Neural cell (in vitro differentiated cells): Measurements from ENCODE around the gene SLC5A11. TPM values are rescaled to one million over a fixed set of nuclear protein-coding genes. Genes with fewer than 3 reads are reported as not detected.

Experiments
- H2AFZ ChIP-seq: fragments of 200-600, 300-800 bp; sonication (generic), shearing (Covaris generic); 2 replicates; pipeline ENCODE4 v1.6.0; 2014; ENCODE audit warnings: low read depth, mild to moderate bottlenecking, antibody characterized with exemption, low read length, moderate library complexity
- H3F3A ChIP-seq: fragments of 200-600 bp; shearing (Covaris generic); 2 replicates; pipeline ENCODE4 v1.6.1; 2016; ENCODE audit warnings: mild to moderate bottlenecking, moderate library complexity, mixed read lengths, antibody characterized with exemption, low read length; ENCODE audit not compliant: insufficient read depth, poor library complexity, severe bottlenecking
- H3K27ac ChIP-seq: fragments of 200-600, 300-800 bp; sonication (generic), shearing (Covaris generic); 2 replicates; pipeline ENCODE4 v1.5.1; 2014; ENCODE audit warnings: mild to moderate bottlenecking, low read length, moderate library complexity
- H3K27me3 ChIP-seq: fragments of 300-800, 200-600 bp; sonication (generic), shearing (Covaris generic); 2 replicates; pipeline ENCODE4 v1.6.0; 2014; ENCODE audit warnings: mild to moderate bottlenecking, low read depth, low read length, moderate library complexity; ENCODE audit not compliant: insufficient read depth
- H3K36me3 ChIP-seq: fragments of 300-800, 200-600 bp; sonication (generic), shearing (Covaris generic); 2 replicates; pipeline ENCODE4 v1.5.1; 2014; ENCODE audit warnings: mild to moderate bottlenecking, antibody characterized with exemption, low read length, moderate library complexity; ENCODE audit not compliant: insufficient read depth
- H3K4me2 ChIP-seq: fragments of 300-800, 200-600 bp; sonication (generic), shearing (Covaris generic); 2 replicates; pipeline ENCODE4 v1.6.0; 2014; ENCODE audit warnings: mild to moderate bottlenecking, low read length
- H3K4me3 ChIP-seq: fragments of 300-800, 200-600 bp; sonication (generic), shearing (Covaris generic); 2 replicates; pipeline ENCODE4 v1.5.1; 2014; ENCODE audit warnings: mild to moderate bottlenecking, low read length, moderate library complexity
- H3K79me2 ChIP-seq: fragments of 200-600 bp; shearing (Covaris generic); replicated peaks from 2 replicates; pipeline ENCODE4 v1.6.0; 2014; ENCODE audit warnings: mild to moderate bottlenecking, low read length, moderate library complexity; ENCODE audit not compliant: insufficient read depth
- H3K9ac ChIP-seq: fragments of 300-800, 200-600 bp; sonication (generic), shearing (Covaris generic); 2 replicates; pipeline ENCODE4 v1.6.1; 2016; ENCODE audit warnings: mild to moderate bottlenecking, low read length, mixed read lengths
- H3K9me2 ChIP-seq: fragments of 200-600 bp; shearing (Covaris generic); 2 replicates; pipeline ENCODE4 v1.6.1; 2016; ENCODE audit warnings: mild to moderate bottlenecking, low read length, mixed read lengths; ENCODE audit not compliant: insufficient read depth
- H3K9me3 ChIP-seq: fragments of 200-600, 300-800 bp; sonication (generic), shearing (Covaris generic); 2 replicates; pipeline ENCODE4 v1.6.1; 2016; ENCODE audit warnings: mild to moderate bottlenecking, mixed run types, low read length, moderate library complexity, mixed read lengths
- H4K20me1 ChIP-seq: fragments of 200-600 bp; shearing (Covaris generic); 2 replicates; pipeline ENCODE4 v1.6.1; 2016; ENCODE audit warnings: mild to moderate bottlenecking, mixed run types; ENCODE audit not compliant: insufficient read depth
- CTCF ChIP-seq: fragments of 450-650 bp; IDR thresholded peaks from 2 replicates; pipeline ENCODE4 v1.5.1; 2014; ENCODE audit warnings: antibody characterized with exemption, mild to moderate bottlenecking, moderate library complexity; ENCODE audit not compliant: poor library complexity, severe bottlenecking
- EP300 ChIP-seq: fragments of 450-650 bp; conservative IDR thresholded peaks from 2 replicates; pipeline ENCODE4 v1.6.1; 2014; ENCODE audit warnings: antibody characterized with exemption, mild to moderate bottlenecking, moderate library complexity; ENCODE audit not compliant: poor library complexity, severe bottlenecking
- EZH2 ChIP-seq: fragments of 200-600, 300-800 bp; shearing (Covaris generic), sonication (generic); IDR thresholded peaks from 2 replicates; pipeline ENCODE4 v1.6.1; 2014; ENCODE audit warnings: antibody characterized with exemption, low read length, borderline replicate concordance, mild to moderate bottlenecking; ENCODE audit not compliant: insufficient read depth, poor library complexity, severe bottlenecking
- MXI1 ChIP-seq: fragments of 450-650 bp; conservative IDR thresholded peaks from 2 replicates; pipeline ENCODE4 v1.6.1; 2014; ENCODE audit warnings: antibody characterized with exemption, mild to moderate bottlenecking; ENCODE audit not compliant: poor library complexity, severe bottlenecking
- POLR2AphosphoS5 ChIP-seq: IDR thresholded peaks from 2 replicates; pipeline ENCODE4 v1.6.1; 2012
- RAD21 ChIP-seq: fragments of 450-650 bp; conservative IDR thresholded peaks from 2 replicates; pipeline ENCODE4 v1.6.1; 2014; ENCODE audit warnings: antibody characterized with exemption, mild to moderate bottlenecking, moderate library complexity
- SMC3 ChIP-seq: fragments of 450-650 bp; conservative IDR thresholded peaks from 2 replicates; pipeline ENCODE4 v1.6.1; 2014; ENCODE audit warnings: antibody characterized with exemption, mild to moderate bottlenecking, moderate library complexity; ENCODE audit not compliant: poor library complexity
- TAF1 ChIP-seq: IDR thresholded peaks from 2 replicates; pipeline ENCODE4 v1.6.1; 2012; ENCODE audit warnings: low read depth
- polyA plus RNA-seq: library from polyadenylated mRNA; depleted of rRNA; stranded (reverse); fragments of >200 nt; gene quantifications from 2 replicates; pipeline ENCODE4 v1.2.3, GENCODE V29; 2014
- TF ChIP-seq, protein P1 (sequence below): IDR thresholded peaks from 2 replicates; pipeline ENCODE4 v1.6.1; 2012; ENCODE audit warnings: borderline replicate concordance

SLC5A11 gene
- polyA plus RNA-seq, 1 donor from 2014 or later = not detected

DNA sequence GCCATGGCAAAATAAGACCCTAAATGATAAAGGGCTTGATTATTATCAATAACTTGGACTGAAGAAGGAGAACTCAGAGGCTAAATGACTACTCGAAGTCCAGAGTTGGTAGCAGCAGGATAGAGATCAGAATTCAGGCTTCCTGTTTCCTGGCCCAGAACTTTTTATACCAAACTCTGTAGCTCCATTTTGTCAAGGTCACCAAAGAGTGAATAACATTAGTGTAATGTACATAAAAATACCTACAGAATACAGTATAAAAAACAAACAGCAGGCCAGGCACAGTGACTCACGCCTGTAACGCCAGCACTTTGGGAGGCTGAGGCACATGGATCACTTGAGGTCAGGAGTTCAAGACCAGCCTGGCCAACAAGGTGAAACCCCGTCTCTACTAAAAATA is 90.4 kb downstream of the SLC5A11 start:
- Histone ChIP-seq H3K4me2 (no peak overlapping the region), H3K36me3 (no peaks in the 10 kb centered on the region), H4K20me1 (no peaks in the 10 kb centered on the region)

DNA sequence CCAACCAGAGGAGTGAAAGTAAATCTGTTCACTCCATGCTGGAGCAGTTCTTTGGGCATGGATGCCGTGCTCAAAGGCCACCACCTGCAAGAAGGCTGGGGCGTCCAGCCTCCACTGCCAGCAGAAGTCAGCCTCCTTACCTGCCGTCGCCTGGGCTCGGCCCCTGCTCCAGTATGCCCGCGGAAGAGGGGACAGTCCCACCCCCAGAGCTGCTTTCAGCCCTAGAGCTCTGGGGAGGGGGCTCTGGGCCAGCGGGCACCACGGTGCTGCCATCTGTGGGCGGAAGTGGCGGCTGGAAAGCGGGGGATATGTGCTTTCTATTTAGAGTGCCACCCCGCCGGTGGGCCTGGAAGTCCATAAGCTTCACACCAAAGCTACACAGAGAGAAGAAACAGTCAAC is 93.5 kb downstream of the SLC5A11 start:
- Histone ChIP-seq H3K27ac (no peak overlapping the region), H3K9me3 (no peaks in the 10 kb centered on the region), H3K9ac (no peak overlapping the region), H3K4me3 (no peak overlapping the region), H3K4me2 (no peak overlapping the region), H2AFZ (no peak overlapping the region), H3F3A (no peaks in the 10 kb centered on the region), H3K79me2 (no peaks in the 10 kb centered on the region), H4K20me1 (no peaks in the 10 kb centered on the region), H3K36me3 (no peaks in the 10 kb centered on the region), H3K9me2 (no peaks in the 10 kb centered on the region), H3K27me3 (no peaks in the 10 kb centered on the region)
- TF ChIP-seq MXI1 = no peak

More for the DNA sequence above, 90.4 kb downstream of the SLC5A11 start:
- Histone ChIP-seq H3K79me2 (no peaks in the 10 kb centered on the region), H3K4me3 (no peak overlapping the region), H3K9me2 (no peaks in the 10 kb centered on the region), H3K9me3 (no peaks in the 10 kb centered on the region), H2AFZ (no peak overlapping the region), H3K27me3 (no peaks in the 10 kb centered on the region), H3F3A (no peaks in the 10 kb centered on the region), H3K9ac (no peak overlapping the region), H3K27ac (no peak overlapping the region)
- TF ChIP-seq POLR2AphosphoS5 = no peak
- no peak for TF ChIP-seq EP300

- no peak overlapping the region for H3K27ac ChIP-seq
- no peaks in the 10 kb centered on the region for H3K36me3 ChIP-seq
- H3K9me3 ChIP-seq = no peaks in the 10 kb centered on the region
- no peak overlapping the region for H3K4me2 ChIP-seq
- H3K9ac ChIP-seq = no peak overlapping the region
- no peak overlapping the region for H2AFZ ChIP-seq
- no peaks in the 10 kb centered on the region for H3F3A ChIP-seq
- H4K20me1 ChIP-seq = no peaks in the 10 kb centered on the region
- H3K79me2 ChIP-seq = no peaks in the 10 kb centered on the region
- TF ChIP-seq POLR2AphosphoS5 (no peak), RAD21 (no peak), MXI1 (no peak)
- TF ChIP-seq, protein P1, sequence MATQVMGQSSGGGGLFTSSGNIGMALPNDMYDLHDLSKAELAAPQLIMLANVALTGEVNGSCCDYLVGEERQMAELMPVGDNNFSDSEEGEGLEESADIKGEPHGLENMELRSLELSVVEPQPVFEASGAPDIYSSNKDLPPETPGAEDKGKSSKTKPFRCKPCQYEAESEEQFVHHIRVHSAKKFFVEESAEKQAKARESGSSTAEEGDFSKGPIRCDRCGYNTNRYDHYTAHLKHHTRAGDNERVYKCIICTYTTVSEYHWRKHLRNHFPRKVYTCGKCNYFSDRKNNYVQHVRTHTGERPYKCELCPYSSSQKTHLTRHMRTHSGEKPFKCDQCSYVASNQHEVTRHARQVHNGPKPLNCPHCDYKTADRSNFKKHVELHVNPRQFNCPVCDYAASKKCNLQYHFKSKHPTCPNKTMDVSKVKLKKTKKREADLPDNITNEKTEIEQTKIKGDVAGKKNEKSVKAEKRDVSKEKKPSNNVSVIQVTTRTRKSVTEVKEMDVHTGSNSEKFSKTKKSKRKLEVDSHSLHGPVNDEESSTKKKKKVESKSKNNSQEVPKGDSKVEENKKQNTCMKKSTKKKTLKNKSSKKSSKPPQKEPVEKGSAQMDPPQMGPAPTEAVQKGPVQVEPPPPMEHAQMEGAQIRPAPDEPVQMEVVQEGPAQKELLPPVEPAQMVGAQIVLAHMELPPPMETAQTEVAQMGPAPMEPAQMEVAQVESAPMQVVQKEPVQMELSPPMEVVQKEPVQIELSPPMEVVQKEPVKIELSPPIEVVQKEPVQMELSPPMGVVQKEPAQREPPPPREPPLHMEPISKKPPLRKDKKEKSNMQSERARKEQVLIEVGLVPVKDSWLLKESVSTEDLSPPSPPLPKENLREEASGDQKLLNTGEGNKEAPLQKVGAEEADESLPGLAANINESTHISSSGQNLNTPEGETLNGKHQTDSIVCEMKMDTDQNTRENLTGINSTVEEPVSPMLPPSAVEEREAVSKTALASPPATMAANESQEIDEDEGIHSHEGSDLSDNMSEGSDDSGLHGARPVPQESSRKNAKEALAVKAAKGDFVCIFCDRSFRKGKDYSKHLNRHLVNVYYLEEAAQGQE = no peak
- H3K27me3 ChIP-seq = no peaks in the 10 kb centered on the region
- no peaks in the 10 kb centered on the region for H3K9me2 ChIP-seq
- H3K4me3 ChIP-seq = no peak overlapping the region
Observed at GRCh38 chr16:24939738-24940137, 94.0 kb downstream of the SLC5A11 start.

DNA sequence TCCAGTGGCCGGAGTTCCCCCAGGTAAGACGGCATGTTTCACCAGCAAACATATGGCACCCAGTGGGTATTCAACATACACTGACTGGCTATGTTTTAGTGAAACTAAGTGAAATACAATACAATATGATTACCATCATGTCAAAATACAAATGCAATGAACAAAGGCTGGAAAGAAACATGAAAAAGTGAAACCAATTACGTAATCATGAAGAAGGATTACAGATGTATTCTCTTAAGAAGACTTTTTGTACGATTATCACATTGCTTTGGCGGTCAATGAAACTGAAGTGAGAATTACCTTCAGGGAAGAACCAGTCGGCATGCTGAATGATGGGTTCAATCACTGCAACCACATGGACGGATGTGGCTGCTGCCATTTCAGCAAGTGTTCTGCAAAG is 97.7 kb downstream of the SLC5A11 start:
- TF ChIP-seq EZH2 (no peak), SMC3 (no peak), EP300 (no peak), TAF1 (no peak), RAD21 (no peak), POLR2AphosphoS5 (no peak), MXI1 (no peak), CTCF (no peak)
- TF ChIP-seq, protein P1 = no peak
- Histone ChIP-seq H3F3A (no peaks in the 10 kb centered on the region), H4K20me1 (no peaks in the 10 kb centered on the region), H3K27me3 (no peaks in the 10 kb centered on the region), H3K9ac (no peak overlapping the region), H3K9me2 (no peaks in the 10 kb centered on the region), H3K4me2 (no peak overlapping the region), H3K27ac (no peak overlapping the region), H2AFZ (no peak overlapping the region), H3K9me3 (no peaks in the 10 kb centered on the region), H3K36me3 (no peaks in the 10 kb centered on the region), H3K4me3 (no peak overlapping the region), H3K79me2 (no peaks in the 10 kb centered on the region)
